Kidney capillary endothelial cell (primary cell): Measurements from ENCODE around the gene GRIP2.
A peak's percentile ranks its signal among the peaks of the same experiment; 100 is the strongest.

Source experiments
- DNase-seq: peaks from one replicate; pipeline ENCODE4 v3.0.0-alpha.2; 2018; ENCODE audit warnings: low spot score

GRIP2 gene

DNA sequence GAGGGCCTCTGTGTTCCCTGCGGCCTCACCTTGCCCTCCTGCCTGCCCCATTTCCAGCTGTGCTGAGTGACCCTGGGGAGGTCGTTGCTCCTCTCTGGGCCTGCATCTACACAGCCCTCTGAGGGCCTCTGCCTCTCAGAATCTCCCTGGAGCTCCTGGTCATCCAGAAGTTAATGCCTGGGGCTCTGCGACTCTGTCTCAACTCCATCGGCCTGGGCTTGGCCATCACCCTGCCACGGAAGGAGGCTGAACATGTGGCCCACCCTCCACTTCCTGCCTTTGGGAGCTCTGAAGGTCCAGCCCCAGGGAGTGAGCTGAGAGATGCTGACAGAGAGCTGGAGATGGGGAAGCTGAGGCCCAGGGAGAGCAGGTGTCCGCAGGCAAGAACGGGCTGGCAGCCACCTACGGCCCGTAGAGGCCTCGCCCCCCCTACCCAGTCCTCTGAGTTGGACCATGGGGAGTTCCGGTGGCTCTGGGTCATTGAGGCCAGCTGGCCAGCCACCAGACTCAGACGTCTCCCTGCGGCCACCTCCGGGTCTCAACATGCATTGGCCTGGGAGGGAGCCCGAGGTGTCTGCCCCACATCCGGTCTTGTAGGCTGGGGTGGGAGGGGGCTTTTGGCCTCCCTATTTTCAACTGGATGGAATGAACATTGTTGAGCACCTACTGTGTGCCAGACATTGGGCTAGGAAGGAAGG is 34.2 kb downstream of the GRIP2 start:
- DNase-seq, result no peak

DNA sequence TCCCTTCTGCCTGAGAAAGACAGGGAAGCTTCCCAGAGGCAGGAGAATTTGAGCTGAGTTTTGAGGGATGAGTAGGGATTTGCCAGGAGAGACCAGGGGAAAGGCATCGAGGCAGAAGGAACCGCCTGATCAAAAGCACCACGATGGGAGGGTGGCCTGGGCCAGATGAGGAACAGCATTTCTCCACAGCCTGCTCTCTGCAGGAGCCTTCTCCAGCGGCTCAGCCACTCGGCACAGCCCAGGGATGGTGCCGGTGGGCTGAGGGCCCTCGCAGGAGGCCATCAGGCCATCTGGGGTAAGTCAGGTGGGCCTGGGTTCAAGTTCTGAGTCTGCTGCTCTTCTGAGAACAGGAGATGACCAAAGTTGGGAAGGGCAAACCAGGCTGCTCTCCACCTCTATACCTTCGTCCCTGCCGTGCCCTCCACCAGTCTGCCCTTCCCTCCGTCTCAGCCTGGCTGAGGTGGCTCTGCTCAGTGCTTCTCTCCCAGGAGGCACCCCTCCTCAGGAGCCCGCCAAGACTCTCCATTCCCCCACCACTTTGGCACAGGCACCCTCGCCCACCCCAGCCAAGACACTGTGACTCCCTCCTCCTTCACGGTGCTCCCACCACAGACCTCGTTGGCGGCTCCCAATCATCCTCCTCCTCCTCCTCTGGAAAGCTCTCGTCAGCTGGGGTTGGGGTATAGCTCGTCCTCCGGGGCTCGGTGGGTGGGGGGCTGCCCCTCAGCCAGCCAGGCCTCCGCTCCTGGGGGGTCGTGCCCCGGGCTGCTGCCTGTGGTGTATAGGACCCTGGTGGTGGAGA is 34.9 kb downstream of the GRIP2 start:
- no peak for DNase-seq

DNA sequence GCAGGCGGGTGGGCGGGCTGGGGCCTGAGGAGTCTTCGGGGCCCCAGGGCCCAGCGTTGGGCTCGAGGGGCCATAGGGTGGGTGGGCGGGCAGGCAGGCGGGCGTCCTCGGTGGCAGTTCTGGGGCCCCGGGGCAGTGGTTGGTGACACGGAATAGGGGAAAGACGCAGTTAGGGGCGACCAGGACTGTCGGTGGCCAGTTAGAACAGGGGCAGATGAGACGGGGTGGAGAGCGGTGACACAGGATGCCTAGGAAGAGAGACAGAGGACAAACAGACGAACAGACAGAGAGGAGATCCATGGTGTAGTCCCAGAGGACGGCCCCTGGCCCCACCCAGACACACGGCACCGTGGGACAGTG is 36.5 kb downstream of the GRIP2 start:
- DNase-seq, result no peak

DNA sequence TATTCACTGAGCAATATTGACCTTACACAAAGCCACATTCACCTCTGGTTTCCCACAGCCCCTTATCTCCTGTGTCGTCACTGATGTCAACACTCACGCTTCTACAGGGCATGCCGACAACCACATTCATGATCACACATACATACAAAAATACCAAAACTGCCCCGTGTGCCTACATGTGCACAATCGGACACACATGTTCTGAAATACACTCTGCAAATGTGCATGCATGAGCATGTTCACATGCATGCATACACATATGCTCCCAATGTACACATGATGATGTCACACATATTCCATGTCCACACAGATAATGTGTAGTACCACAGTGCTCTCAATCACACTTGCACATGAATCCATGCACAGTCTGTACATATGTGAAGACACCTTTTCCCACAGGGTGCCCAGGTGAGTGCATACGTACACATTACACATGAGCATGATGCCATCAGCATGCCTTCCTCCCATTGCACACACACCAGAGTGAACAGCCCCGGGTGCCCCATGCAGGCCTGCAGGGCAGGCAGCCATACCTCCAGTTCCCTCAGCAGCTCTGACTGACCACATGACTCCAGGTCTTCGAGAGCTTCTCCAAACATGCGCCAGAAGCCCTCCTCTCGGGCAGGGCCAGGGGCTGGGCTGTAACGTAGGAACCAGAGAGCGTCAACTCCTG is 37.0 kb downstream of the GRIP2 start:
- DNase-seq, result no peak

DNA sequence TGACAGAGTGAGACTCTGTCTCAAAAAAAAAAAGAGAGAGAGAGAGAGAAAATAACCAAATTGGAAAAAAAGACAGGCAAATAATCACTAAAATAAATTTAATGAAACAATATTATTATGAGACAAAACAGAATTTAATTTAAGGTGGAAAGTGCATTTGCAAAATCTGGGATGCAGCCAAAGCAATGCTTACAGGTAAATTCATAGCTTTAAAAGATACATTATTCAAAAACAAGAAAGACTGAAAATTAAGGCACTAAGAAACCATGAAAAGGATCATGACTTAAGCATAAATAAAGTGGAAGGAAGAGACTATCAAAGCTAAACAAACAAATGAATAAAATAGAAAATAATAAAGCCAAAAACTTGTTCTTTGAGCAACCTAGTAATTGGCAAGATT is 37.7 kb downstream of the GRIP2 start:
- no peak for DNase-seq

DNA sequence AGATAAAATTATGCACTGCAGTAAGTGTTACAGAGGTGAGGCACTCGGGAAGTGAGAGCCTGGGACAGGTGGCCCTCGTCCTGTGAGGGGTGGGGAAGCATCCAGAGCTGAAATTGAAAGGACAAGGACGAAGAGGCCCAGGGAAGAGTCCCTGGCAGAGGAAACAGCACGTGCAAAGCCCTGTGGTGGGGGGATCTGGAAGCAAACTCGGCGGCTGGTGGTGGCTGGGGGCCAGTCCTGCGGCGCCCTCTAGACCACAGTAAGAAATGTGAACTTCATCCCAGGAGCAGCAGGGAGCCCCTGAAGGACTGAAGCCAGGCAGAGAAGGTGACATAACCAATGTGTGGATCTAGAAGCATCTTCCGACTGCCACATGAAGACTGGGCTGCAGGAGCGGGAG is 42.8 kb downstream of the GRIP2 start:
- no peak for DNase-seq

DNA sequence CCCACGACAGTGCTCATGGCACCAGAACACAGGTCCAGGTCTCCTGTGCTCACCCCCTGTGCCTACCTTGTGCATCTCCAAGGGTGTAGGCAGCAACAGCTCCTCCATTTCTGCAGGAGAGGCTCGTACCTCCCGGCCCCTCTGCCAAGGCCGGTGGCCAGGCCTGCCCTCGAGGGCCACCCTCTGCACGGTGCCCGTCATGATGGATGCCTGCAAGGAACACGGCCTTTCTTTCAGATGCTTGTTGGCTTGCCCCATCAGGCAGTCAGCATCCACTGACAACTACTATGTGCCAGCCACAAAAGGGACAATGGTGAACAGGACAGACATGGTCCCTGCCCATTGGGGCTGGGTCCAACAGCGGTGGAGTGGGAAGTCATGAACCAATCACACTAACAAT is 43.8 kb downstream of the GRIP2 start:
- DNase-seq, result no peak

DNA sequence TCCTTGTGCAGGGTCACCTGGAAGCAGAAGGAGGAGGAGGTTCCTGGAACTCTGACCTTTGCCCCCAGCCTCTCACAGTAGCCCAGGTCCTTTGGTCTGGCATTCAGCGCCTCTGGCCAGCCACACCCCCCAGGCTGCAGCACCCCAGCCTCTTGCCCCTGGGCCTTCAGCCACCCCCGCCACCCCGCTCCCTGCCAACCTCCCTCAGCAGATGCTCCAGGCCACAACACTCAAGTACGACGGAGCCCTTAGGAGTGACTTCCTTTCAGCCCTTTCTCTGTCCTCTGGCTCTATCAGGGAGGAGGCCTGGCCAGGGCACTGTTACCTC is 45.2 kb downstream of the GRIP2 start:
- no peak for DNase-seq

DNA sequence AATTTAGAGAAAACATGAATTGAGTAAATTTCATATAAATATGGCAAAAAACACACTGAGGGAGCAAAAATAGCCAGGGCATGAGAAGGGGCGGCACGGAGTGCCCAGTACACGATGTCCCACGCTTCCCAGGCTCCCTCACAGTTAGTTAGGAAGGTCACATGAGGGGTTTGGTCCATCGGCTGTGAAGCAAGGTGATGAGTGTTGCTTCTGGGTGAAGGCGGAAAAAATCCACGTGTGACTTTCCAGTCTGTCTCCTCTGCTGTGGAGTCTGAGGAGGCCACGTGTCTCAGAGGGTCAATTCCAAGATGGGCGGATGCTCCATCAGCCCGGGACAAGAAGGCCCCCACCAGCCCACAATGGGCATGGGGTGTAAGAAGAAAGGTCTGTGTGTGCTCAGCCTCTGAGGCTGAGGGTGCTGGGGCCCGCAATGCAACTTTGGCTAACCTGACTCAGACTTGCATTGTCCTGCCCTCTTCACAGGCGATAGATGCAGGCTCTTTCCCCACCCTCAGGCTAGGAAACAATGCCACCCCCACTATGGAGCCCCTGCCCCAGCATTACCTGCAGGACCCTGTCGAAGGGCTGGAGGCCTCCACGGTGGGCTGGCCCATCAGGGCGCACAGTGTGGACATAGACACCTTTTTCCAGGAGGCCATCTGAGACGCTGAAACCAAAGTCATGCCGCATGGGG is 45.7 kb downstream of the GRIP2 start:
- DNase-seq, result no peak

DNA sequence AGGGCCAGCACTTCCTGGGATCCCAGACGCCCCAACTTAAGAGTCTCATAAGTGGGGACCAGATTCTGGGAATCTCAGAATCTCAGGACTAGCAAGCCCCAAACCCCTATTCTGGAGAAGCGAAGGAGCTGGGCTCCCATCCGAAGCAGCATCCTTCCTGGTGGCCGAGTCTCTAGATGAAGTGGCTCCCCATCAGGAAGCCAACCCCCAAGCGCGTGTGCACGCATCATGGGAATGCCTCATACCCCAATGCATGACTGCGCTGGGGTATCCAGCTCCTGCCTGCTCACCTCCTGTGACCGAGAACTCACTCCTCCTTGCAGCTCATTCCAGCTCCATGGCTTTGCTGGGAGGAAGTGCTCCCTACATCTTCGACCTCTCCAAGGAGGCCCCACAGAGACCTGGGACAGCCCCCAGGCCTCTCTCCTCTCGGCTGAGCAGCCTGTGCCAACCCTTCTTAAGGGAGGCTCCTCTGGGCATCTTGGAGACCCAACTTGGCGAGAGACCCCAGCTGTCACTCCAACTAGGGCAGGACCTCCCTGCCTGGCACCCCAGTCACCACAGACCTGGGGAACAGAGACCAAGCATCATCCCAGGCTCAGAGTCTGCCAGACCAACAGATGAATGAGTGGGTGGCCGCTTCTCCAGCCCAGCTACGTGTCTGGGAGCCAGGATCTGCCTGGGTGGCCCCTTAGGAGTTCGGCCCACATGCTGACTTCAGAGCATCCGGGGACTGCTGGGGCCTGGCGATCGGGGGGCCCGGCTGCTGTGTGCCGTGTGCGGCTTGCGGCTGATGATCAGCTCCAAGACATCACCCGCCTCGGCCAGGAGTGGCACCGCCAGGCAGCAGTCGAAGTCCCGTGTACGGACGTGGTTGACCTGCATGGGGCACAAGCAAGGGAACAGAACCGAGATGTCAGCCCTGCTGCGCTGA is 46.9 kb downstream of the GRIP2 start:
- DNase-seq, result no peak

DNA sequence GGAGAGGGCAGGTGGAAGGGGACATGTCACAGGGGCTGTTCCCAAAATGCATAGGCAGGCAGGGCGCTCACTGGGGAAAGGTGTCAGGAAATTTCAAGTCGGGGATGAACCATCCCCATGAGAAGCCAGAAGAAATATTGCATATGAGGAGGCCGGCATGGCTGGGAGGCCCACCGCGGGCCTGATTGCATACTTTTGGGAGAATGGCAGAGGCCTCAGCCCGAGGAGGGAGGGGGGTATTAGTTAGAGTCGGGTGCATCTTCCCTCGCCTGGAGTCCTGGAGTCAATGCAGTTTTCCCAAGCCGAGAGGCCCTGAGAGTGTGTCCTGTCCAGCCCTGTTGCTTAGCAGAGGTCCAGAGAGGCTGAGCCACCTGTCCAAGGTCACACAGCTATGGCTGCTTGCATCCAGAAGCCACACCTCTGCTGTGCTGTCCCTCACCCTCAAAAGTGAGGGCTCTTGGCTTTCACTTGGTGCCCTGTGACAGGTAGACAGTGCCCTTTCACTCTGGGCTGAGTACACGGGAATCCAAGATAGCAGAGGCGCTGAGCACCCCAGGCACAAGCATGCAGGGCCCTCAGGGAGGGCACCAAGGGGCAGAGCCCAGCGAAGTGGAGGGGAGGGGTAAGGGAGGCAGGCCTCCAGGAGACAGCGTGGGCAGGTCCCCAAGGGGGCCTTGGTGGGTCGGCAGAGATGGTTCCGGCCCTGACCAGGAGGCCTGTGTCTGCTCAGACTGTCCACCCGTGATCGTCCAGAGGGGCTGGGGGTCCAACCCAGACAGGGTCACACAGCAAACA is 48.5 kb downstream of the GRIP2 start:
- DNase-seq, result no peak

DNA sequence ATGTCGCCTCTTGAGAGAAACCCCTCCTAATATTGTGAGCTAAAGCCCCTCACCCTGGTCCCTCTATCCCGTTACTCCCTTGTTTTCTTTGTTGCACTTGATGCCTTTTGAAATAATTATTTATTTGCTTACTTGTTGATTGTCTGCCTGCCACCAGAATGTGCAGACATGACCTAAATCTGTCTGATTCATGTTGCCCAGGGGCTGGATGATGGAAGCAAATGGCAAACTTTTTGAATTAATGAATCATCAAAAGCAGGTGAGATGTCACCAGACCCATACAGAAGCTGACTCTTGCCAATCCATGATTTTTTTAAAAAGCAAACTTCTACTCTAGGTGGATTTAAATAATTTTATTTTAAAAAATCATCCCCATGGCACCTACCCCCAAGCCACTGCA is 49.3 kb downstream of the GRIP2 start:
- DNase-seq, result no peak

DNA sequence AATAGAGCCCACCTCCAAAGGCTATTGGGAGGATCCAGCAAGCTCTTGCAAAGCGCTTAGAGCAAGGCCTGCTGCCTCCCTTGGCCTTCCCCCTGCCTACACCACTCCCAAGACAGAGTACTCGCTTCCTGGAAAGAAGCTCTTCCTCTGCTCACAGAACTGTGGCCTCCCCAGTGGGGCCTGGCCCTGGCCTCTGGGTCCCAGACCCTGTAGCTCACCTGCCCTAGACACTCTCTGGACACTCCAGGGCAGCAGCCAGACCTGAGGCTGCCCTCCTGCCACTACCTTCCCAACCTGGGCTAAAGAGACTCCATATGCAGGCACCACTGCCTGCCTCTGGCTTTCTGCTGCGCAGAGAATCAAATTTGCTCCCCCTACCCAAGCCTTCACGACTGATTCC is 49.9 kb downstream of the GRIP2 start:
- no peak for DNase-seq

DNA sequence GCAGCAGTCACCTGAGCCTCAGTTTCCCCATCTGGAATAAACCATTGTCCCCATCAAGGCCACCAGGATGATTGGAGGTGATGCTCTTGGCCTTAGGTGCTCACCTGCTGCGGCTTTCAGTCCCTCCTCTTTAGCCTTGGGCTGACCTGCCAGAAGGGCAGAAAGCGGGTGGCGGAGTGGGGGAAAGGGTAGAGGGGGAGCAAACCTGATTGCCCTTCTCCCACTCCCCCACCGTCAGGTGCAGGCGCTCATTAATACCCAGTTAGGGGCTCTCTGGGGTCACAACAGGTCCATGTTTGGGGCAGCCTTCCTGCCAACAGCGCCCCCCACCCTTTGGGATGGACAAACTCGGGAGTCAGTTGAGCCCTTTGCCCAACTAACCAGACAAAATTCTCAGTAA is 50.5 kb downstream of the GRIP2 start:
- no peak for DNase-seq

DNA sequence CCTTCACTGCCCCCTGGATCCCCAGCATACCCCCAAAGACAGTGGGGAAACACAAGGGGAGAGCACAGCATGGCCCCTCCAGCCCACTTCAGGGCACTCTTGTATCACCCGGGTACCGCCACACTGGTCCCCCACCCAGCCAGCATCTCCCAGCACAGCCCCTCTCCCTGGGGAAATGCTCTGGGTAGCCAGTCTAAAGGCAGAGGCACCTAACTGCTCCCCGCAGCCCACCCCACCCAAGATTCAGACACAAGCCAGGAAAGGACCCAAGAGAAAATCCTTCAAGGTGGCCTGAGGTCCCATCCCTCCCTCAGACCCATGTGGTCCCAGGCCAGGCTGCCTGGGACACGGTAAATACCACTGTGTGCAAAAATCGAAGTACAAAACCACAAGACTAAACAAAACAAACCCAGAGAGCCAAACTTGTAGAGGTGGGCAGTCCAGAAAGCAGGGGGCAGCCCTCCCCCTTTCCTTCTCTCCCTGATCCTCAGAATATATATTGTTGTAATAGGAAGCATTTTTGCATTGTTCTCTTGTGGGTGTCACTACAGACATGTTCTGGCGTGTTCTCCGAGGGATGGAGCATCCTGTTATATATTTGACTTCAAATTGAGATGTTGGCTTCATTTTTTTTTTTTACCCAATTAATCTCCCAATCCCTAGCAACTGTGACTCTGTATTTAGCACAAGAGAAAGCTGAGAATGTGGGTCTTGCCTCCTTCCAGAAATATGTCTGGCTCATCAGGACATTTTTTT is 51.7 kb downstream of the GRIP2 start:
- DNase-seq, result peak; percentile 33

DNA sequence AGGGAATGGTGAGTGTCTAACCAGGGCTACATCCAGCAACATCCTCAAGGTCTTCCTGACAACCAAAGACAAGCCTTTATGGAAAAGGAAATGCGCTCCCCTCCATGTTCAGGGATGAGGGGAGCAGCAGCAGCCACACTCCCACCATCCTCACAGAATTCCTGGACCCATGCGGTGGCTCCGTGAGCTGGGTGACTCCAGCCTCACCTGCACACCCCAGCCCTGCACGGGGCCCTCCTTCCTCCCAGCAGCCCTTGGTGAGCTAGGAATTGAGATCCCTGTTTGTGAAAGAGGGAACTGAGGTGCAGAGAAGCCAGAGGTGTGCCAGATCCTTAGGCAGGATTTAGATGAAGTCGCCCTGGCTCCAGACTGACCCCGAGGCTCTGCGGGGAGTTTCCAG is 52.3 kb downstream of the GRIP2 start:
- DNase-seq, result no peak

DNA sequence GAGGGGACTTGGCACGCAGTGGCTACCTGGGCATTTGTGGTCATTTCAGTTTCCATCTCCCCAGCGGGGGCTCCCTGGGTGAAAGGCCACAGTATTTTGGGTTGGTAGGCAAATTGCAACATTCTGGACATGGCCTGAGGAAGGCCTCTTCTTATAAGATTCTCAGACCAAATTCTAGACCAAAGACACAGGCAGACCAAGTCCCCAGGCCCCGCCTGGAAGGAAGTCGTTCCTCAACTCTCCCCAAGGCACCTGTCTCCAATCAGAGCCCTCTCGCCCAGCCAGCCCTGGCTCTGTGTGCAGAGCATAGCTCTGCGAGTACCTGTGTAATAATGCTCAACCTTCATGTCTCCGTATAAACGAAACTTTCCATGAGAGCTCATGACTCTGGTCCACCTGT is 53.1 kb downstream of the GRIP2 start:
- no peak for DNase-seq

DNA sequence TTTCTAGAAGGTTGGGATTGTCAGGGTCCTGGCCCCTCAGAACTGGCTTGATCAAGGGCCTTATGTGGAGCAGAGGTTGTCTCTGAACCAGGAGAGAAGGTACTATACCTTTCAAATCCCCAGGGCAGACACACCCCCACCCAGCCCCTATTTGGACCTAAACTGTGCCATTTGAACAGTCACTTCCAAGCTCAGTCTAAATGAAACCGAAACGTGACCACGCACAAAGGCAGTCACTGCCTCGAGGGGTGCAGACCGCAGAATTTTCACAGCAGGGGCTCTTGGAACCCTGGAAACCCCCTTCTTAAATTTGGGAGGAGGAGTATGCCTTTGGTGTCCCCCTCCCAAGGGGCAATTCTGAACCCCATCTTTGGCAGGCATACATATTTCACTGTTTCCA is 53.7 kb downstream of the GRIP2 start:
- DNase-seq, result no peak

DNA sequence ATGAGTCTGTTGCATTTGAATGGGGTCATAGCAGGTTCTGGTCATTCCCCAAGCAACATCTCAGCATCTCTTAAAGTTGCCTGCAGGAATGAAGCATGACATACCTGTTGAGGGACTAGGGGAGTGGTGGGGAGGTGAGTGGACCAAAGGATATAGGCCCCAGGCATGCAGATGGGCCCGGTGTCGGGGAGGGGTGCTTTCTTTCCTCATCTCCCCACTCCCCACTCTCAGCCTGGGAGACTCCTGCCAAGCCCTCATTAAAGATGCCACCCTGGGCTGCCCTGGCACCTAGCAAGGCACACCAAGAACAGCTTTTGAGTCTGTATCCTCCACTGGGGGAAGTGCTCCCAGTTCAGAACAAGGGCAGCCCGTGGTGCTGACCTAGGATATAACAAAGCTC is 54.2 kb downstream of the GRIP2 start:
- DNase-seq, result no peak

DNA sequence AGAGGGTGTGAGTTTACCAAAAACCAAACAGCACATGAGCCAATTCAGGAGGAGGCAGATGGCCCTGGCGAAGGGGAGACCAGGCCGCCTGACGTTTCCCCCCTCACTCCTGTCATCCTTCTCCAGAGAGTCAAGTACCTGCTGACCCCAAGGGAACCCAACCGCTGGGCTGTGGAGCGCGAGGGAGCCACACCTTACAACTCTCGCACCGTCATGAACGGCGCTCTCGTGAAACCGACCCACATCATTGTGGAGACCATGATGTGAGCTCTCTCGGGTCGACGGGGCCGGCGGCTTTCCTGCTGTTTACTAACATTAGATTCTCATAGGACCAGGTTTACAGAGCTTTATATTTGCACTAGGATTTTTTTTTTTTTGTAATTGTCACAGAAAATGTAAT is 55.4 kb downstream of the GRIP2 start:
- no peak for DNase-seq
